Measurements from ENCODE around the gene PAIP1.
"Not testable (repeated sequence)": the region's sequence is repeated elsewhere in the genome, so short reads cannot be mapped to it uniquely, and the experiment has no call there.

The PAIP1 gene

DNA sequence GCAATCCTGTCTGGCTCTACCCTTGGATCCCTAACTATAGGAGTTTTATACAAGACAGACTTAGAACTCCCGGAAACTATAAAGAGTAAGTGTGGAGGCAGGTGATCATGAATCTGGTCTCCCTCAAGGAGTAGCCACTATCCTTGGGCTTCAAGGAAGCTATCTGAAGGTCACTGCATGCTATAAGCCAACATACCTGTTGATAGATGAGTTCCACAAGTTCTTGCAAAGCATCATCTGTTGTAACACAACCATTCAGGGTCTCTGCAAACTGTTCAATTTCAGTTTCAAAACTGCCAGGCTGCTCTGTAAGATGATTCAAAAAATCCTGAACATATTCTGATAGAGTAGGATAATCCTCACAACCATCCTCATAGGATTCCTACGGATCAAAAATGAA is 9.3 kb downstream of the PAIP1 start:
- DNase-seq, result no peak
- in situ Hi-C loops (cut with HindIII; ENCODE audit: low pct_ligation_motif_present, low pct_unique_long_range_greater_than_20kb, low sequenced_read_pairs), result no loop called here

DNA sequence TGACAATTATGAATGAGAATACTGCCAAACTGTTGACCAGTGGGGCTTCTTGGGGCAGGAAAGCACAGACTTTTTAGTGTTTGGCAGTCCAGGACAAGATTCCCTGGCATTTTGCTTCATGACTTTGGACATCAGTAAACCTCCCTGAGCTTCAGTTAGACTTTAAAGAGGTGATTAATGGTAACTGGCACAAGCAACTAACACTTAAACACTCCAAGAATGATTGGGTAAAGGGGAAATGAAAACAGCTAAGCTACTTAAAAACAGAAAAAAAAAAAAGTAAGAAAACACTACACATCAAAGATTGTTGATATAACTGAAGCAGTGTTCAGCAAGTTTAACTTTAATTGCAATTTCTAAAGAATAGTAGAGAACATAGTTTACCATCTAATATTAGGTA is 13.4 kb downstream of the PAIP1 start:
- DNase-seq, result no peak
- in situ Hi-C loops (cut with HindIII; ENCODE audit: low pct_ligation_motif_present, low pct_unique_long_range_greater_than_20kb, low sequenced_read_pairs), result no loop called here

DNA sequence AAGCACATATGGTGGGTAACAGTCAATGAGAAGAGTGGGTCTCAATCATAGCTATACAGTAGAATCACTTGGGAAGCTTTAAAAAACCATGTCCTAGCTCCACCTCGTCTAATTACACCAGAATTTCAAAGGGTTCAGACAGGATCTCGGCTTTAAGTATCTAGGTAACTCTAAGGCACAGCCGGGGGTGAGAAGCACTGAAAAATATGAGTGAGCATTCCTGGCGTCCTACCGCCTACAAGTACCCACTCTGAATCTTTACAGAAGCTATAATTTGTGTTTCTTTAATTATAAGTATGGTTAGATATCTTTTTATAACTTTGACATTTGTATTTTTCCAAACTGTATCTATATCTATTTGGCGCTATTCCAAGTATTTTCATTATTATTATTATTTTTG is 16.1 kb downstream of the PAIP1 start:
- no peak for DNase-seq
- in situ Hi-C loops (cut with HindIII; ENCODE audit: low pct_ligation_motif_present, low pct_unique_long_range_greater_than_20kb, low sequenced_read_pairs), result no loop called here

DNA sequence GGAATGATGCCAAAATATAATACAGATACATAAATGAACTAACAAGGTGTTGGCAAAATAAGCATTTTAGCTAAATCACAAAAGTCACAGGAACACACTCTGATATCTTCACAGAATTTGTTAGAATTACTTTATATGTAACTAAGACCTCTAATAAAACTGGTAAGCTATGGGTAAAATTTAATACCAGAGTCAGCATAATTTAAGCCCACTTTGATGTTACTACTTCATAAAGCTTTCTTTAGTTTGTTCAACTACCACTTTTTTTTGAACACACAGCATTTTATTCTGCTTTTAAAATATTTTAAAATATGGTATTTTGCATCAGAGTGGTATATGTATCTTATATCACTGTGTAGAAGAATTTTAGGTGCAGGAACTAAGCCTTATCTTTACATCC is 19.9 kb downstream of the PAIP1 start:
- no peak for DNase-seq
- in situ Hi-C loops (cut with HindIII; ENCODE audit: low pct_ligation_motif_present, low pct_unique_long_range_greater_than_20kb, low sequenced_read_pairs), result no loop called here

DNA sequence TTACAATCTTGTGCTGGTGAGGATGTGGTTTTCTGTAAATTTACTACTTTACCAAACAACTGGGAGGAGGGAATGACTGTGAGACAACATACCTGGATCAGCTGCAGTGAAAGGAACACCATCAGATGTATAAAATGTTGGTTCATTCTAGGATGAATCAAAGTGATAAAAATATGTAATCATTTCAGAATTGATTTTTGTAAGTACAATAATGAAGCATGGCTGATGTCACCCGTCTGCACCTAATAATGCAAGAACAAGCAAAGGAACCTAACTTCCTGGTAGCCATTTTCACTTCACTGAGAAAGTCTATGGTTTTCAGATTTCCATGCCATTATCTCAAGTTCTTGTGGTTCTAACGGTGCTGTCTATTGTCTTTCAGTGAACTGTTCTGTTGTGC is 23.2 kb downstream of the PAIP1 start:
- DNase-seq, result no peak
- in situ Hi-C loops (cut with HindIII; ENCODE audit: low pct_ligation_motif_present, low pct_unique_long_range_greater_than_20kb, low sequenced_read_pairs), result no loop called here

DNA sequence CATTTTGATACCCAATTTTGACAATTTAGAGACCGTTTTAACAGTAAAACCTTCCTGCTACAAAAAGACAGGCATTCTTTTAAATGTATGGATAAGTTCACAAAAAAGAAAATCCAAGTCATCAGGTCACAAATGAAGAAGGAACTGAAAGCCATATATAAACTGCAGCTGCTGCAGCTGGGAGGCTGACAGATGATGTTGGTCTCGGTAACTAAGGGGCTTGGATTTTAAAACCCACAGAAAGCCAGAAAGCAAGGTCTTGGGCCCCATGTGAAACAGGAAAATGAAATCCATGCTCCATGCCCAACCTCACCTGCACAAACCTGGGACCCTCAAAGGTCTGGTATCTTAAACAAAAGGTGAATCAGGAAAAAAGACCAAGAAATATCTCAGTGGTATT is 26.2 kb downstream of the PAIP1 start:
- DNase-seq, result no peak
- in situ Hi-C loops (cut with HindIII; ENCODE audit: low pct_ligation_motif_present, low pct_unique_long_range_greater_than_20kb, low sequenced_read_pairs), result no loop called here

DNA sequence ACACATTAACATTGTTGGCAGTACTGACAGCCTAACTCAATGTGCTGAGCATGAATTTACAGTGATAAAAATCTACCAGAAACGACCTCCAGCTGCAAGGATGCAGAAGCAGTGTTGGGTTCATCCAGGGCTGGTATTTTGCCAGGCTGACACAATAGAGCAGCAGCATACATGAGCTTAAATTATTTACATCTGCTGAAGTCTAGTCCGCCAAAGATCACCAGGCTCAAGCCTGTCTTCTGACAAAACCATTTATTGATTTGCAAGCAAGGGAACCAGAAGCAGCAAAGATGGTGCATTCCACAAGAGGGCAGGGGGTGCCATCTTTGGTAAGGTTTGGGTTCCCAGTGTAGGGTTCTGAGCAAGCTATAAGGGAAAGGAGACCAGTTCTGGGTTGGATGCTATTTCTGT is 33.2 kb downstream of the PAIP1 start:
- in situ Hi-C loops (cut with HindIII; ENCODE audit: low pct_ligation_motif_present, low pct_unique_long_range_greater_than_20kb, low sequenced_read_pairs), result no loop called here
- DNase-seq, result no peak

DNA sequence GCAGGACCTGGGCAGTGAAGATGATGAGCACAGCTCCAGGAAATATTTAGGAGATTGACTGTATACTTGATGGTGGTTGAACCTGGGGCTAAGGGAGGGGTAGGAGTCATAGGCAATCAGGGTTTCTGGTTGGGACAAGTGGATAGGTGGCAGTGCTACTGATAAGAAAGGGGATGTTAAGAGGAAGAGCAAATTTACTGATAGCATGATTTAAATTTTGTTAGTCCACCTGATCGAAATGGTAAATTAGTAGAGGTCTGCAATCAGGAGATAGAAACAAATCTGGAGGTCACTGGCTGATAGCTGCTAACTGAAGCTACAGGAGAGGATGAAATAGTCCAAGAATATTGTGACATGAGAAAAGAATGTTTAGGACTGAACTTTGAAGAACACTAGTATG is 36.3 kb downstream of the PAIP1 start:
- no peak for DNase-seq
- in situ Hi-C loops (cut with HindIII; ENCODE audit: low pct_ligation_motif_present, low pct_unique_long_range_greater_than_20kb, low sequenced_read_pairs), result no loop called here

DNA sequence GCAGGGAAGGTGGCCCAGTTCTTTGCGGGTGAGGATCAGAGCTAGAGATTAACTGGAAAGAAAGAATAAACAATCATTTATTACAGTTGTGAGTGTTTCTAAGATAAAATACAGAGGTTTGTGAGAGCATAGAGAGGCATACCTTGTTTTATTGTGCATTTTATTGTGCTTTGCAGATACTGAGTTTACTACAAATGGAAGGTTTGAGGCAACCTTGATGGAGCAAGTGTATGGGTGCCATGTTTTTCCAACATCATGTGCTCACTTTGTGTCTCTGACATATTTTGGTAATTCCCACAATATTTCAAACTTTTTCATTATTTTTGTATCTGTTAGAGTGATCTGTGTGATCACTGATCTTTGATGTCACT is 41.2 kb downstream of the PAIP1 start:
- DNase-seq, result no peak
- in situ Hi-C loops (cut with HindIII; ENCODE audit: low pct_ligation_motif_present, low pct_unique_long_range_greater_than_20kb, low sequenced_read_pairs), result no loop called here

DNA sequence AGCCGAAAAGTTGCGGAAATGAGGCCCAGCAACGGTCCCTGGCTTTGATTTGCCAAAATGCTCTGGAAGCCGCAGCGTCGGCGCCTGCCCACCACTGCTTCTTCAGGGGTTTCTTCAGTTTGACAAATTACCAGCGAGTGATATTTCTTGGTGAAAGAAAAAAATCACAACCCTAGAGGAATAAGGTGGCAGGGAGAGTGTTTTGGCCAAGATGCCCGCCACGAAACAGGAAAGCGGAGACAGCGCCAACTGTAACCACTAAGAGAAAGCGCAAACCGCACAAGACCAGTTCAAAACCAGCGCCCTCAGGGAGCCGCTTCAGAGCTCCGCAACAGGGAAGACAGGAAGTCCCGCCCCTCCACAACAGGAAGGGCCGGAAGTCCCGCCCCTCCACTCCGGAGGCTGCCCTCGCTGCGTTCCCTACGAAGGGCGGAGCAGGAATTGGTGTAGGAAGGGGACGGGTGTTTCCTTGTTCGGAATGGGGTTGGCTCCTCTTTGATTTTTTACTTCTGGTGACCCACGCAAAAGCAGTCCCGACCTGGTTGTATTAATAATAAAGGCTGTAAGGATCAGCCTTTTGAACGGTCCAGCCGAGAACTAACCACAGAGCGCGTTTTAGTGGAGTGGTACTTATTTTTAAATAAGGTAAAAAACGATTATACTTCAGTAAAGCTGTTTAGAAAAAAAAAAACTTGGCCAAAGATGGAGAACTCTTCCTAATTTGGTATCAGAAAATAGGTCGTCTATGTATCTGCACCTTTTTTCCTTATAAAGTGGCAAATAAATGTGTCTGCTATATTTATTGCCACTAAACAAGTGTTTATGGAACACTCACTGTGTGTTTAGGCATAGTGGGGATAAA is 41.8 kb downstream of the PAIP1 start, which contains the start of gene C5orf34:
Gene C5orf34, minus strand, starts transcription at position 333 of the 862 bp plus-strand sequence. CDS start 5,809 bp downstream, outside the sequence.
- DNase-seq, result peak; percentile 95
- in situ Hi-C loops (cut with HindIII; ENCODE audit: low pct_ligation_motif_present, low pct_unique_long_range_greater_than_20kb, low sequenced_read_pairs), result no loop called here

DNA sequence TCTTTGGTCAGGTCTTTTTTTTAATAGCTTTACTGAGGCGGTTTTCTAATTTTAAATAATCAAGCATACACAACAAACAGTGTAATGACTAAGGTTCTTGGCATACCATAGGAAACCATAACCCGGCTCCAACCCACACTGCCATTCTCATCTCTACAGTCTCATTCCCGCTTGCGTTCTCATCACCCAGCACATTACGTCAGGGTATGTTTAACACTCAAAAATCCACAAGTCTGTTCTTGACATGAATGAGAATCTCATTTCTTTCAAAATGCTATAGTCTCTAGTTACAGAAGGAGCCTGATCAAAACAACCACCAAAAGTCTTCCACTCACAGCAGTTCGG is 42.4 kb downstream of the PAIP1 start:
- in situ Hi-C loops (cut with HindIII; ENCODE audit: low pct_ligation_motif_present, low pct_unique_long_range_greater_than_20kb, low sequenced_read_pairs), result no loop called here
- peak; percentile 64 for DNase-seq

DNA sequence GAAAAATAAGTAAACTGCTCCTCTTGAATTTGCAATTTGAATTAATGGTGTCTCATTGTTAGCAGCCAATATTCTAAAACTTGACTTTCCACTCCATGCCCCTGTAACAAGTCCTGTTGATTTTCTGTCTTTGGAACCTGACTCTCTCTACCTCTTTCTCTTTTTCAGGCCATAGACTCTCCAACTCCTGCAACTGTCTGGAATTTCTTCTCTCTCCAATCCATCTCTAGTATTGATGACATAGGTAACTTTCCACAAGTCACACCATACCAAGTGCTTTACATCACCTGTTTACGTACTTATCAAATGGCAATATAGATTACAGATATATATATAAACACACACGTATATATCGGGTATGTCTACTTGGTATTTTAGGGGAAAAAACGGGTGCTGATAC is 42.9 kb downstream of the PAIP1 start:
- no peak for DNase-seq
- in situ Hi-C loops (cut with HindIII; ENCODE audit: low pct_ligation_motif_present, low pct_unique_long_range_greater_than_20kb, low sequenced_read_pairs), result no loop called here

DNA sequence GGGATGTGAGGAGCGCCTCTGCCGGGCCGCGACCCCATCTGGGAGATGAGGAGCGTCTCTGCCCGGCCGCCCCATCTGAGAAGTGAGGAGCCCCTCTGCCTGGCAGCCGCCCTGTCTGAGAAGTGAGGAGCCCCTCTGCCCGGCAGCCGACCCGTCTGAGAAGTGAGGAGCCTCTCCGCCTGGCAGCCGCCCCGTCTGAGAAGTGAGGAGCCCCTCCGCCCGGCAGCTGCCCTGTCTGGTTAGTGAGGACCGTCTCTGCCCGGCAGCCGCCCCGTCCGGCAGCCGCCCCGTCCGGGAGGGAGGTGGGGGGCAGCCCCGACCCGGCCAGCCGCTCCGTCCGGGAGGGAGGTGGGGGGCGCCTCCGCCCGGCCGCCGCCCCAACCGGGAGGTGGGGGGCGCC is 45.8 kb downstream of the PAIP1 start:
- DNase-seq; in situ Hi-C loops (cut with HindIII; ENCODE audit: low pct_ligation_motif_present, low pct_unique_long_range_greater_than_20kb, low sequenced_read_pairs): not testable (repeated sequence)

DNA sequence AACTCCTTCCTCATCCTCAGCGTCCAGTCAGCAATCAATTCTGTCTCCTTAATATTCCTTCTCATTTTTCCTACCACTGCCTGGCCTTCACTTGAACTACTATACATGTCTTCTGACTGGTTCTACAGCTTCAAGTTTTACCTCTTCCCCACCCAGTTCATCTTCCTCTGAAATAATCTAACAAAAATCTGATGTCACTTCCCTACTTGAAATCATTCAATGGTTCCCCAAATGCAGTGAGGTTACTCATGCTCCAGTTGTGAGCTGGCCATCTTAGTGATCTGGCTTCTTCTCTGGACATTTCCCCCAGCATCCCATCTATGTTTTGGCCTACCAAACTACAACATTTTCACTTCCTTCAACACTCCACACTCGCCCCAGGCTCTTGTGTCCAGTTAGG is 58.3 kb downstream of the PAIP1 start:
- in situ Hi-C loops (cut with HindIII; ENCODE audit: low pct_ligation_motif_present, low pct_unique_long_range_greater_than_20kb, low sequenced_read_pairs), result no loop called here
- DNase-seq, result no peak

DNA sequence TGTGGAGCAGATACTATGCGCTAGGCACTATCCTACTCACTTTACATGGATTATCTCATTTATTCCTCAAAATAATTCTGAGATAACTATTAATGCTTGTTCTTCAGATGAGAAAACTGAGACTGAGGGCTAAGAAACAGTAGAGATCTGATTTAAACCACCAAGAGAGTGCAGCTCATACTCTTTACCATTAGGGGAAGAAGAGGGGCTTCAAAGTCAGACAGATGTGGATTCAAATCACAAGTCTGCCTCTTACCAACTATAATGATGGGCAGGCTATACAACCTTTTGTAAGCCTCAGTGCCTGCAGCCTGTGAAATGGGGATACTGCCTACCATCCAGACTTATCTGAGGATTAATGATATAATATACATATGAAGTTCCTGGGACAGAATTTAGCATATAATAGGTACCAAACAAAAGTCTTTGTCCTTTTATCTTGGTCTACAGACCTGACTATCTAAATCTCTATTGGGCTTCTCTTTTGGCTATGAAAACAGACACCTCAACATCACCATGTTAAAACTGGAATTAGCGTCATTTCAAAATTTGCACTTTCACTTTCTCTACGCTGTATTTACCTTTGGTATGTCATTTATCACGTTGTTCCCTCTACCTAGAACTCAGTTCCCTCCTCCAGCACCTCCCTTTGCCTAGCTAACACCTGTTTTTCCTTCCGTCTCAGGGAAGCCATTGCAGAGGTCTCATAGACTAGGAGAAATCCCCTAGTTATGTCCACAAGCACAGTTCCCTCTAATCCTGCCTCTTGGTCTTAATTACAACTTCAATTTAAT is 59.4 kb downstream of the PAIP1 start:
- in situ Hi-C loops (cut with HindIII; ENCODE audit: low pct_ligation_motif_present, low pct_unique_long_range_greater_than_20kb, low sequenced_read_pairs), result no loop called here
- DNase-seq, result no peak

DNA sequence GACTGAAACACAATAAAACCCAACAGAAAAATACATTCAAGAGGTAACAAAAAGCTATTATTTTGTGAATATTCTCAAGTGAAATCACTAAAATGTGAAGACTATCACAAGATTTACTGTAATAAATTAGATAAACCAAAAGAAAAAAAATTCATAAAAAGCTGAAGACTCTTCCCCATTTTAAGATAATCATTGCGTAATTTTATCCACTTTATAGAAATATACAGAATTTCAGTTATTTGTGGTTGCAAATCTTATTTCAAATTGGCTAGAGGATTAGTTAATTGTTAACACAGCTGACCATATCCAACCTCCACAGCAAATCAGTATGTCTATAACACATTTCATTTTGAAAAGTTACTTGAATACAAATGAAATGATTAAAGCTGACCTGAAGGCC is 65.6 kb downstream of the PAIP1 start:
- DNase-seq, result no peak
- in situ Hi-C loops (cut with HindIII; ENCODE audit: low pct_ligation_motif_present, low pct_unique_long_range_greater_than_20kb, low sequenced_read_pairs), result no loop called here

DNA sequence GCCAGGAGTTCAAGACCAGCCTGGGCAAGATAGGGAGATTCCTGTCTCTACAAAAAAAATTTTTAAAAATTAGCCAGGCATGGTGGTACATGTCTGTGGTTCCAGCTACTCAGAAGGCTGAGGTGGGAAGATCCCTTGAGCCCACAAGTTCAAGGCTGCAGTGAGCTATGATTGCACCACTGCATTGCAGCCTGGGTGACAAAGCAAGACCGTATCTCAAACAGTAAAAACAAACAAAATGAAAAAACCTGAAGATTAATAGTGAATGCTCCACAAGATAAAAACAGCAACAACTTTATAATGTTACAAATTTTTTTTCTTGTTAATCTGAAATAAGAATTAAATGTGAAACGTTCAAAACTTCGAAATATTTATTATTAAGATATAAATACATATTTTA is 70.5 kb downstream of the PAIP1 start:
- in situ Hi-C loops (cut with HindIII; ENCODE audit: low pct_ligation_motif_present, low pct_unique_long_range_greater_than_20kb, low sequenced_read_pairs), result no loop called here
- no peak for DNase-seq

DNA sequence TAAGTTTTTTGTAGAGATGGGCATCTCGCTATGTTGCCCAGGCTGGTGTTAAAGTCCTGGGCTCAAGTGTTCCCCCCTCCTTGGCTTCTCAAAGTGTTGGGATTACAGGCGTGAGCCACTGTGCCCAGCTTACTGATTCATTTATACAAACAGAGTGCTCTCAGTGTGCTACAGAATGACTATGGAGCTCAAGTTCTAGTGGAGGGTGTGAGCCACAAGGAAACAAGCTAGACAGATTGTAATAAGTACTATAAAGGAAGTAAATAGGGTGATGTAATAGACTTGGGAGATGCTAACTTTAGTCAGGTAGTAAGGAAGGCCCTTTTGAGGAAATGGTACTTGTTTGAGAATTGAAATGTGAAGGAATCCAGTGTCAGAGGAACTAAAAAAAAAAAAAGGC is 71.5 kb downstream of the PAIP1 start:
- DNase-seq, result no peak
- in situ Hi-C loops (cut with HindIII; ENCODE audit: low pct_ligation_motif_present, low pct_unique_long_range_greater_than_20kb, low sequenced_read_pairs), result no loop called here

DNA sequence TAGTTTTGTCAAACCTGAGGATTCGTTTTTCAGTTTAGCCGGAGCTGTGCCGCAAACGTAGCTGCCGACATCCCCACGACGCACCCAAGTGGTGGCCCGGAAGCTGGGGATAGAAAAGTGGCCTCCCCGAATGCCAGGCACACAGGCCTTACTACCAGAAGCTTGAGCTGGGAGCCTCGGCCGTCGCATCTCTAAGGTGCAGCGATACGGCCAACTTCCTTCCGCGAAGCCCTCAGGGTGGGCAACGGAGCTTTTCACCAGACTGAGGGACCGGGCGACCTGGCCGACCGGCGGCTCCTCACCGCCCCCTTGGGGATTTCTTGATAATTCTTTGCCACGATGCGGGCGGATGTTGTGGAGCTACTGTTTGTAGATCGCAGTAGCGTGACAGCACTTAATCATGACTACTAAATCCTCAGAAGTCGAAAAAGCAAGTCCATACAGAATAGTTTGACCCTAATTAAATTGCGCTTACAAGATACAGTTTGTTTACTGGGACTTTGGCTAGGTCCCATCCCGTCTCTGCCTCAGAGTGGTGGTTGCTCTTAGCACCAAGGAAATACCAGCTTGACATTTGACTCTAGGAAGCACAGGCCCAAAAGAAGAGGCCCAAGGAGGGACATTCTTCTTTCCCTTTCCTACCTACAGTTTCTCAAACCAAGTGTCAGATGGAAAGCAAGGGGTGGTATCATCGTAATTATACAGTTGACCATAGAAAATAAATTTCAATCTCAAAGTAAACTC is 72.6 kb downstream of the PAIP1 start:
- peak; percentile 83 for DNase-seq

More for the DNA sequence above, 72.6 kb downstream of the PAIP1 start:
- in situ Hi-C loops (cut with HindIII; ENCODE audit: low pct_ligation_motif_present, low pct_unique_long_range_greater_than_20kb, low sequenced_read_pairs), result no loop called here
